SK-N-DZ (cell line): Measurements from ENCODE around the gene GAD1.

Source experiments
- DNase-seq: peaks from one replicate; pipeline ENCODE4 v3.0.0-alpha.2; 2015; ENCODE audit warnings: low spot score

The GAD1 gene

DNA sequence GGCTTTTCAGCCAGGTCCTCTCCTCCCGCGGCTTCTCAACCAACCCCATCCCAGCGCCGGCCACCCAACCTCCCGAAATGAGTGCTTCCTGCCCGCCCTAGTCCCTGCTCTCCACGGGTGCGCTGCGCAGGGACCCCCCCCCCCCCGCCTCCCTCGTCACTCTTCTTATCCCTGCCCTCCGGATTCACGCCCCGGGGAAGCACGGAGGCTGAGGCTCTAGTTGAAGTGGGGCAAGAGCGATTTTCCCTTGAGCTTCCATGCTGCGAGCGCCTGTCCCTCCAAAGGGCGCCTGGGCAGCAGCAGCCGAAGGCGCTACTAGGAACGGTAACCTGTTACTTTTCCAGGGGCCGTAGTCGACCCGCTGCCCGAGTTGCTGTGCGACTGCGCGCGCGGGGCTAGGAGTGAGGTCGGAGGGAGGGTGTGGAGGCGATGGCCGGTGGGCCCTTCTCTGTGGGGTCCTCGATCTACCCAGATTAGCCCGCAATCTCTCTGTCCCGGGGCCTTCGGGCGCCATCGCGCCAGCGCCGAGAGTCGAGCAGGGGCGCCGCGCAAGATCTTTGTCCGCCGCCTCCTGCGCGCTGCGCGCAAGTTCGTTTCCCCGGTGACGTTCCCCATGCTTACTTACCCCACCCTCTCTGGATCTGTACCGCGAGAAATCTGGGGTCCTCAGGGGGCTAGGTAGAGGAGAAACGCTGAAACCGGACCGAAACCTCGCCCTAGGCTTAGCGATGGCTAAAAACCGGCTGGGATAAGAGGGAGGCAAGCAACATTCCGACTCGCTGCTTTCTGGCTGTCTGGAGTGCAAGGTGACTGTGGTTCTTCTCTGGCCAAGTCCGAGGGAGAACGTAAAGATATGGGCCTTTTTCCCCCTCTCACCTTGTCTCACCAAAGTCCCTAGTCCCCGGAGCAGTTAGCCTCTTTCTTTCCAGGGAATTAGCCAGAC, 677 bp downstream of the GAD1 start:
- DNase-seq, result no peak

- no peak for DNase-seq
Observed at GRCh38 chr2:170818036-170818751, 1.5 kb downstream of the GAD1 start.

- no peak for DNase-seq
Observed at GRCh38 chr2:170818752-170819470, 2.2 kb downstream of the GAD1 start.

GRCh38 chr2:170819680-170820664, 3.3 kb downstream of the GAD1 start:
- no peak for DNase-seq

GRCh38 chr2:170820757-170821530, 4.3 kb downstream of the GAD1 start:
- no peak for DNase-seq

DNA sequence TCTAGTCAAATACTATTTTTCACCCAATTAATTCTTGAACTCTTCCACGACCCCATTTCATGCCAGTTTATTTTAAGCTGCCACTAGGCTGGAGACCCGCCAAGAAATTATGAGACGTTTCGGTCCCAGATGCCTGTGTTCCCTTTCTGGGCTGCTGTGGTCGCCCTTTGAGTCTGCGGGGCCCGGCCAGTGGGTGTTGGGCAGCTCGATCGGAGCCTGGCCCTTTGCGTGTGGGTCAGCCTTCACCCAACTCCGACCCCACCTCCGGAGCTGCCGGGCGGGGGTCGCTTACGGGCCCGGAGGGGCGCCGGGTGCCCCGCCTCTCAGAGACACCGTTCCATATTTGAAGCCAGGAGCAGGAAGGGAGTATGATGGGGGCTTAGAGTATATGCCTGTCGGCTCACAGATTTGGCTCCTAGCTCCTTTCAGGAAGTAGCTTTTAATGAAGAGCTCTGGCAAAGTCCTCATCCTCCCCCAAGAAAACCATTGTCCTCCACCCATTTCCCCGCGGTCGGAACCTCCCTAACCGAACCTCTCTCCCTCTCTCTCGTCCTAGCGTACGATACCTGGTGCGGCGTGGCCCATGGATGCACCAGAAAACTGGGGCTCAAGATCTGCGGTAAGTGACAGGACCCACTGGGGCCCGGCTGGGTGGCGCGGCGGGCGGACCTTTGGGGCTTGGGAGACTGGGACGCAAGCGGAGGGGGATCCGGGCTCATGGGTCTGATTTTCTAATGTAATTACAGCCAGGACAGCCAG, 5.0 kb downstream of the GAD1 start:
- DNase-seq, result no peak

GRCh38 chr2:170822290-170823087, 5.8 kb downstream of the GAD1 start:
- DNase-seq, result no peak

- DNase-seq, result no peak
Observed at GRCh38 chr2:170823088-170823897, 6.6 kb downstream of the GAD1 start.

GRCh38 chr2:170823898-170824215, 7.2 kb downstream of the GAD1 start:
- no peak for DNase-seq

DNA sequence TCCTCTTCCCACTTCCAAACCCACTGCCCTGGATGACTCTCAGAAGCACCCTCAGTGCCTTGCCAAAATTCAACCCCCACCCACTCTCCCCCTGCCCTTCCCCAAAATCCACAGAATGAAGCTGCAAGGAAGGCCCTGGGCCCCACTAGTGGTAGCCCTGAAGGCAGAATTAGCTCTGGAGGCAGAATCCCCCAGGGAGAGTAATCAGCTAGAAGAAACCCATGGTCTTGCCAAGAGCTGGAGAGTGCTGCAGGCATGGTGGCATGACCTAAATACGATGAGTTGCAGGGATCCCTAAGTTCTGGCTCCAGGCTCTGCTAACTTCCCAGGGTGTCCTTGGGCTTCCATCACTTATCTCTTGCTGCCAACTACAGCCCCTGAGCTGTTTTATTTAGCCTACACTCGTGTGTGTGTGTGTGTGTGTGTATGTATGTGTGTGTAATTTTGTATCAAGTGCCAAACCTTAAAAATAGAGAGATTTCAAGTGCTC, 7.9 kb downstream of the GAD1 start:
- DNase-seq, result no peak

- no peak for DNase-seq
Observed at GRCh38 chr2:170827841-170828532, 11.3 kb downstream of the GAD1 start.

- DNase-seq, result no peak
Observed at GRCh38 chr2:170828533-170828916, 11.8 kb downstream of the GAD1 start.

- DNase-seq, result no peak
Observed at GRCh38 chr2:170829036-170829435, 12.3 kb downstream of the GAD1 start.

DNA sequence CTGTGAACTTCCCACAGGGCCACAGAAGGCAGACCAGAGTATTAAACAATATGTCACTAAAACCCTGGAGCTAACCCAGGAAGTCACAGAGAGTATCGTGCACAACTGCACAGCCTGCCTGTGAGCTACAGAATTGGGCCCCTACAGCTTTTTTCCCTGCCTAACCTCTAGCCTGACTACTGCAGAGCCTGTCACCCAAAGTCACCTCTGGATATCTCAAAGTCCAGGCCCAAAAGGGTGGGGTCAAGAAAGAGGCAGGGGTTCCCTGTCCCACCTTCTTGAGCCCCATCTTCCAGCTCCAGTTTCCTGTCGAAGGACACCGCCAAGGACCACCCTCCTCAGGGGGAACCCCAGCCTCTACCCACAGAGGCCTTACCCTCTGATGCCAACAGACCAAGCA, 13.5 kb downstream of the GAD1 start:
- no peak for DNase-seq

- no peak for DNase-seq
Observed at GRCh38 chr2:170831115-170831514, 14.4 kb downstream of the GAD1 start.

GRCh38 chr2:170836027-170836426, 19.3 kb downstream of the GAD1 start:
- no peak for DNase-seq

- no peak for DNase-seq
Observed at GRCh38 chr2:170840717-170841210, 24.1 kb downstream of the GAD1 start.
